GM12864 (cell line): ENCODE results near the gene FAXDC2.

ENCODE experiments used
- DNase-seq: peaks from one replicate; pipeline ENCODE4 v3.0.0-alpha.2; 2011; ENCODE audit warnings: low read depth
- H3K4me3 ChIP-seq: 2 replicates; pipeline ENCODE4 v1.5.1; 2011; ENCODE audit warnings: mild to moderate bottlenecking, low read depth, low read length, control low read depth
- TF ChIP-seq, protein P1 (sequence below): IDR thresholded peaks from 2 replicates; pipeline ENCODE4 v1.5.1; 2011; ENCODE audit warnings: low read depth, mild to moderate bottlenecking, moderate library complexity, low read length, control low read depth, inconsistent platforms; ENCODE audit errors: missing control alignments

Gene FAXDC2

DNA sequence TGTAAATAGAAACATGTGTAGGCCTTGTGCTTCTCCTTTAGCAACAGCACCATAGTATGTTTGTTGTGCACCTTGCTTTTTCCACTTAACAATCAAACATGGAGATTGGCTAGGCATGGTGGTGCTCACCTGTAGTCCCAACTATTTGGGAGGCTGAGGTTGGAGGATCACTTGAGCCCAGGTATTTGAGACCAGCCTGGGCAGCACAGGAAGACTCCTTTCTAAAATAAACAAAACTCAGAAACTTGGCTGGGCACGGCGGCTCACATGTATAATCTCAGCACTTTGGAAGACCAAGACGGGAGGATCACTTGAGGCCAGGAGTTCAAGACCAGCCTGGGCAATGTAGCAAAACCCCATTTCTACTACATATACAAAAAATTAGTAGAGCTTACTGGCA lies 948 bp upstream of the FAXDC2 start:
- DNase-seq, result no peak
- H3K4me3 ChIP-seq, result no peak overlapping the region
- TF ChIP-seq, protein P1, sequence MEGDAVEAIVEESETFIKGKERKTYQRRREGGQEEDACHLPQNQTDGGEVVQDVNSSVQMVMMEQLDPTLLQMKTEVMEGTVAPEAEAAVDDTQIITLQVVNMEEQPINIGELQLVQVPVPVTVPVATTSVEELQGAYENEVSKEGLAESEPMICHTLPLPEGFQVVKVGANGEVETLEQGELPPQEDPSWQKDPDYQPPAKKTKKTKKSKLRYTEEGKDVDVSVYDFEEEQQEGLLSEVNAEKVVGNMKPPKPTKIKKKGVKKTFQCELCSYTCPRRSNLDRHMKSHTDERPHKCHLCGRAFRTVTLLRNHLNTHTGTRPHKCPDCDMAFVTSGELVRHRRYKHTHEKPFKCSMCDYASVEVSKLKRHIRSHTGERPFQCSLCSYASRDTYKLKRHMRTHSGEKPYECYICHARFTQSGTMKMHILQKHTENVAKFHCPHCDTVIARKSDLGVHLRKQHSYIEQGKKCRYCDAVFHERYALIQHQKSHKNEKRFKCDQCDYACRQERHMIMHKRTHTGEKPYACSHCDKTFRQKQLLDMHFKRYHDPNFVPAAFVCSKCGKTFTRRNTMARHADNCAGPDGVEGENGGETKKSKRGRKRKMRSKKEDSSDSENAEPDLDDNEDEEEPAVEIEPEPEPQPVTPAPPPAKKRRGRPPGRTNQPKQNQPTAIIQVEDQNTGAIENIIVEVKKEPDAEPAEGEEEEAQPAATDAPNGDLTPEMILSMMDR, result no peak

DNA sequence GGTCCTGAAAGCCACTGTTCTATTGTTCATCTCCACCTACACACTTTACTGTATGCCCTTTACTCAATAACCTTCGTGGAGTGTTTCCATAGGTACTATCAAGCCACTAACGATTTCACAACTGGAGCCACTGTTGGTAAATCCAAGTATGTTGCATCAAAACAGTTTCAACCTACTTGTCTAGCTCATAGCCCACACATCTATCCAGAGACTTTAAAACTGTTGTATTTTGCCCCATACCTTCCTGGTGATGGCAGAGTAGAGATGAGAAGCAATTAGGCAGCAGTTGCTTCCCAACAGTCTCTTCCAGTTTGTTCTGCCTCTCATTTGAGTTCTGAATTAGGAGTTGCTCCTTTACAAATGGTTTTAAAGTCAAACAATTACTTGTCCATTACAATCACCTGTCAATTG lies 607 bp downstream of the FAXDC2 start:
- TF ChIP-seq, protein P1, result no peak
- no peak for DNase-seq
- no peak overlapping the region for H3K4me3 ChIP-seq

DNA sequence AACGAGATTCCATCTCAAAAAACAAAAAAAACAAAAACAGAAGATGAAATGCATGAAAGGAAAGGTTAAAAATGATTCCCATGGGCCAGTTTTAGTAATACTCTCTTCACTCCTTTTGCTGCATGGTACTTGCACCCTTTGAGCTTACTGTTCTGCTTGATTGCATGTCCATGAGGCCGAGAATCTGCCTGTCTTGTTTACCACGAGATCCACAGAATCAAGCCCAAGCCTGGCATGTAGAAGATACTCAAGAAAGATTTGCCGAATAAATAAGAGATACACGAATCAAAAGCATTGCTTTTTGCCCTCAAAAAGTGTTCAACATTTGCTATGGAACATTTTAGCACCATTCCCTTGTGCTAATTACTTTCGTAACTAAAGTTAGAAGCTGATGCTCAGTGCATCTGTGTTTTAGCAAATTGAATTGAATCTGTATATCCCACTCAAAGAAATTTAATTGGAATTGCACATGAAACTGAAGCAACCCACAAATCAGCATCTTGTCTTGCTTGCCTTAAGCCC lies 1.1 kb downstream of the FAXDC2 start:
- DNase-seq, result no peak
- H3K4me3 ChIP-seq, result no peak overlapping the region
- TF ChIP-seq, protein P1, result no peak

DNA sequence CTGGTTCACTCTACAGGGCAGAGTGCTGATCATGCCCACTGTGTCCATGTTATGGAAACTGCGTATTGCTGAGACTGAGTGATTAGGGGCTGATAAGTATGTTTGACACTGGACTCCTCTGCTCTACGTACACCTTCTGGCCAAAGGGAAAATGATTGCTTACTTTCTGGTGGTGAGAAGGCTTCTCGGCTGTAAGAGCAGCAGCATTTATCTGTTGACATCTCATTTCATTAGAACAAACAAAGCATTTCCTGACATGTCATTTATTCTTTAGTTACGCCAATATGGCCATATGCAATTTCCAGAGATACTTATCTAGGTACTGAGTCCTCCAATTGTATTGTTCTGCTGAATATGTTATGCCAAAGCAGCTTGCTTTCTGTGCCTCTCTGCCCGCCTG lies 5.6 kb downstream of the FAXDC2 start:
- DNase-seq, result no peak
- H3K4me3 ChIP-seq, result no peak overlapping the region

DNA sequence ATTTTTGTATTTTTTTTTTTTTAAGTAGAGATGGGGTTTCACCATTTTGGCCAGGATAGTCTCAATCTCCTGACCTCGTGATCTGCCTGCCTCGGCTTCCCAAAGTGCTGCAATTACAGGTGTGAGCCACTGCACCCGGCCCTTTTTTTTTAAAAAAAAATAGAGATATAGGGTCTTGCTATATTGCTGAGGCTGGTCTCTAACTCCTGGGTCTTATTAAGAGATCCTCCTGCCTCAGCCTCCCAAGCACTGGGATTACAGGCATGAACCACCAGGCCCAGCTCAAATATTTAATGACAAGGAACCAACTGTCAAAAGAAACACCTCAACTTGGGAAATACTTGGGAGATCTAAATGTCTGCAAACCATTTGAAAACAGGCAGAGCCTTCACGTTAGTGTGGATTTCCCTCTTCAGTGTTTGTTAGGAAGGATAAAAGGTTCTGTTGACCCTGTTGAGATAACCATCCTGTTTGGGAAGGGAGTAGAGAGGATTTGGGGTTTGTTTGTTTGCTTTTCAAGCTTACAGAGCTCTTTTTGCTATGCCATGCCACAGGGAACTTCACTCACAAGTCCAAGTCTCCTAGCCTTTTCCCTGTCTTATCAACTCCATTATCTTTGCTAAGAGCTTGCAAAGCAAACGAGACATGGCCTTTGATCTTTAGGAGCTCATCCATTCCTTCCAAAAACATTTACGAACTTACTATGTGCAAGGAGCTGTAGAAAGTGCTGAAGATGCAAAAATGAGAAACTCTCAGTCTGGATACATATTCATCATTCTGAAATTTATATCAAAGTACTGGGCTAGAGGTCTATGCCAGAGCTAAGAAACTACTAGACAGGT lies 7.5 kb downstream of the FAXDC2 start:
- TF ChIP-seq, protein P1, result no peak
- H3K4me3 ChIP-seq, result no peak overlapping the region
- no peak for DNase-seq

More for the DNA sequence above, 5.6 kb downstream of the FAXDC2 start:
- TF ChIP-seq, protein P1, result no peak

DNA sequence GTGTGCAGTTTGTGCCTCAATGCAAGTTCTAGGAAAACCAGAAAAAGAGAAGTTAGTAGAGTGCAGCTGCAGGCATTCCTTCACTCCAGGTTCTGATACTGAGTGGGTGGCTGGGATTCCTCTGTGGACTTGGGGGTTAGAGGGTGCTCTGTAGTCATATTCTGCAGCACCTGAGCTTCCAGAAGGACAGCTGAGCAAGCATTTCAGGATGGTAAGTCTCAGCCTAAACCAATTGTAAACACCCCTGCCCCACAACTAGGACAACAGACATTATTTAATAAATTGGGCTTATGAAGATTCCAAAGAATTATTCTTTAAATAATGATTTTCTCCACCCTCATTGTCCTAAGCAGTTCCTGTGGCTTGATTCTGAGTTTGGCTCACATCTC lies 9.1 kb downstream of the FAXDC2 start:
- H3K4me3 ChIP-seq, result no peak overlapping the region
- DNase-seq, result no peak
- TF ChIP-seq, protein P1, result no peak
